Loucy (cell line): ENCODE results near the gene NRXN3.

Source experiments
- CTCF ChIP-seq: fragments of 200-600 bp; sonication (generic); conservative IDR thresholded peaks from 2 replicates; pipeline ENCODE4 v1.5.1; 2014; ENCODE audit warnings: mild to moderate bottlenecking, antibody characterized with exemption, low read length
- EZH2phosphoT487 ChIP-seq: fragments of 200-600 bp; IDR thresholded peaks from 2 replicates; pipeline ENCODE4 v1.6.1; 2018; ENCODE audit warnings: antibody characterized with exemption, mild to moderate bottlenecking, moderate library complexity, borderline replicate concordance

- TF ChIP-seq CTCF (no peak), EZH2phosphoT487 (no peak)
Measured at GRCh38 chr14:78762331-78762730, 592.2 kb downstream of the NRXN3 start.
